ENCODE data around the gene SDE2.
A peak's percentile ranks its signal among the peaks of the same experiment; 100 is the strongest.
"Not testable (repeated sequence)": the region's sequence is repeated elsewhere in the genome, so short reads cannot be mapped to it uniquely, and the experiment has no call there.

SDE2 gene

DNA sequence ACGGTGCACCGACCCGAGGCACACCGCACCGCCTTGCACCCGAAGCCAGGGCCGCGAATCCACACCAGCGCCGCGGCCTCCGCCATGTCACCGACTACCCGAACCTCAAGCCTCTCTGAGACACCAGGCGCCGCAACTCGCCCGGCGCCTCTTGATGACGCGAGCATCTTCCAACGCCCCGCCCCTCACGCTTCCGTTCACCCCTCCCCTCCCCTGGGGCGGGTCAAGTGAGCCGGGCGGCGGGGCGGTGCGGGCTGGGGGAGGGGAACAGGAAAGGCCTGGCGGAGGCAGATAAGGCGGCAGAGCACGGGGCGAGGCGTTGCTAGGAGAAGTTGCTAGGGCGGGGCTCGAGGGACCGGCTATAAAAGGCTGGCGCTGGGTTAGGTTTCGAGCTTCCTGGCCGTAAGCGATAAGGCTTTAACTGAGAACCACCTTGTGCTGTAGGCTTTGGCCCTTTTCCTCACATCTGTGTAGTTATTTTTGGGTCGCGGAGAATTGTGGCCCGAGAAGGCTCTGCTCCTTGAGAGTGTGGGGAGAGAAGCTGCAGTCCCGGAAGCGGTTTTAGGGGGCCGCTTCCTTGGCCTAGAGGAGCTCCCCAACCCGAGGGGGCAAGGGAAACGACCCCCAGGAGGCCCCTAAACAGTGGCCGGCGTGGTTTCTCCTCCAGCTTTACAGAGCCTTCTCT is at the start of gene SDE2:
SDE2 (minus strand) TSS at position 117 of the 685 bp plus-strand sequence; CDS start at position 86, 31 bp downstream.
- peak; percentile 100 for DNase-seq

GRCh38 chr1:226048886-226049285 is 49.7 kb upstream of the SDE2 start:
- DNase-seq = no peak

- no peak for DNase-seq
Observed at GRCh38 chr1:226047495-226047894, 48.4 kb upstream of the SDE2 start.

DNA sequence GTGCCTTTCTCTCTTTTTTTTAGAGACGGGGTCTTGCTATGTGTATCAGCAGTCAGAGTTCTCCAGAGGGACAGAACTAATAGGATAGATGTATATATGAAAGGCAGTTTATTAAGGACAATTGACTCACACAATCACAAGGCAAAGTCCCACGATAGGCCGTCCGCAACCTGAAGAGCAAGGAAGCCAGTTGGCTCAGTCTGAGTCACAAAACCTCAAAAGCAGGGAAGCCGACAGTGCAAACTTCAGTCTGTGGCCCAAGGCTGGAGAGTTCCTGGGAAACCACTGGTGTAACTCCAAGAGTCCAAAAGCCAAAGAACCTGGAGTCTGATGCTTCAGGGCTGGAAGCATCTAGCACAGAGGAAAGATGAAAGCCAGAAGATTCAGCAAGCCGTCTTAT is 47.1 kb upstream of the SDE2 start:
- no peak for DNase-seq

DNA sequence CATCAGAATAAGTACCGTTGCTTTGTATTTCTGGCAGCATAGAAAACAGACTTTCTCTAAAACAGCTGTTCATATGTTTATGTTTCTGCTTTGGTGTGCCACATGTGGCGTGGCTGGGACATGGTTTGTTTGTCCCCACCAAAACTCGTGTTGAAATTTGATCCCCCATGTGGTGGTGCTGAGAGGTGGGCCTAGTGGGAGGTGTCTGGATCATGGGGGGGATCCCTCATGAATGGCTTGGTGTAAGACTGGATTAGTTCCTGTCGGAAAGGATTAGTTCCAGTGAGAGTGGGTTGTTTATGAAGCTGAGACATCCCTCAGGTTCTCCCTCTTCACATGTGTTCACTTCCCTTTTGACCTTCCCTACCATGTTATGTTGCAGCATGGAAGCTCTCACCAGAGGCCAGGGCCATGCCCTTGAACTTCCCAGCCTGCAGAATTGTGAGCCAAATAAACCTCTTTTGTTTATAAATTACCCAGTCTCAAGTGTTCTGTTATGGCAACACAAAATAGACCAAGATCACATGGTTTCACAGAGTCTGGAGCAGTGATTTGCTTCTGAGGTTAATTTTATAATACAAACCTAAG is 45.5 kb upstream of the SDE2 start:
- DNase-seq = no peak

GRCh38 chr1:226041419-226041818 is 42.3 kb upstream of the SDE2 start:
- DNase-seq = no peak

GRCh38 chr1:226038661-226039060 is 39.5 kb upstream of the SDE2 start:
- DNase-seq = no peak

- no peak for DNase-seq
Observed at GRCh38 chr1:226035915-226036314, 36.8 kb upstream of the SDE2 start.

- peak; percentile 28 for DNase-seq
Observed at GRCh38 chr1:226034482-226034881, 35.3 kb upstream of the SDE2 start.

DNA sequence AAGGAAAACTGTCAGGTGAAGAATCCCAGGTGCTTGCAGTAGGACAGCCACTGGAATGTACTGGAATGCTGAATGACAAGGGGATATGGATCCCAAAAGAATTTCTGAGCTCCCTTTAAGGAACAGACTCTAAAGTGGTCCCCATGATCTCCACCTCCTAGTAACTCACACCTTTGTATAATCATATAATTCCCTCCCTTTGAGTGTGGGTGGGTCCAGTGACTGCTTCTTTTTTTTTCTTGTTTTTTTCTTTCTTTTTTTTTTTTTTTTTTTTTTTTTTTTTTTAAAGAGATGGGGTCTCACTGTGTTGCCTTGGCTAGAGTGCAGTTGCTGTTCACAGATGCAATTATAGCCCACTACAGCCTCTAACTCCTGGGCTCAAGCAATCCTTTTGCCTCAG is 34.8 kb upstream of the SDE2 start:
- DNase-seq = no peak

DNA sequence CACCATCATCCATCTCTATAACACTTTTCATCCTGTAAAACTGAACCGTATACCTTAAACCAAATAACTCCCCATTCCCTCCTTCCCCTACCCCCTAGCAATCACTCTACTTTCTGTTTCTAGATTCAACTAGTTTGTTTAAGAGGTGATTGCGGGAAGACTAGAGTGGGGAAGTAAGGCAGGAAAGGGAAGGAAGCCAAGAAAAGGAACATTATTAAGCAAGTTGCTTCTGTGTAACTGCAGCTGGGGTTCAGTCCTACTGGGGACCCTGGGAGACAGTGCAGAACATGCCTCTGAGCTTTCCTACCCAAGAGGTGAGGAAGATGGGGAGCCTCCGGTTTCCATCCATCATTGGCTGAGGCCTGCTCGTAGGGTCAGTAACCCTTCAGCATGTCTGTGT is 34.4 kb upstream of the SDE2 start:
- no peak for DNase-seq

- no peak for DNase-seq
Observed at GRCh38 chr1:226029568-226030225, 30.6 kb upstream of the SDE2 start.

- DNase-seq = peak; percentile 15
Observed at GRCh38 chr1:226029093-226029496, 30.0 kb upstream of the SDE2 start.

DNA sequence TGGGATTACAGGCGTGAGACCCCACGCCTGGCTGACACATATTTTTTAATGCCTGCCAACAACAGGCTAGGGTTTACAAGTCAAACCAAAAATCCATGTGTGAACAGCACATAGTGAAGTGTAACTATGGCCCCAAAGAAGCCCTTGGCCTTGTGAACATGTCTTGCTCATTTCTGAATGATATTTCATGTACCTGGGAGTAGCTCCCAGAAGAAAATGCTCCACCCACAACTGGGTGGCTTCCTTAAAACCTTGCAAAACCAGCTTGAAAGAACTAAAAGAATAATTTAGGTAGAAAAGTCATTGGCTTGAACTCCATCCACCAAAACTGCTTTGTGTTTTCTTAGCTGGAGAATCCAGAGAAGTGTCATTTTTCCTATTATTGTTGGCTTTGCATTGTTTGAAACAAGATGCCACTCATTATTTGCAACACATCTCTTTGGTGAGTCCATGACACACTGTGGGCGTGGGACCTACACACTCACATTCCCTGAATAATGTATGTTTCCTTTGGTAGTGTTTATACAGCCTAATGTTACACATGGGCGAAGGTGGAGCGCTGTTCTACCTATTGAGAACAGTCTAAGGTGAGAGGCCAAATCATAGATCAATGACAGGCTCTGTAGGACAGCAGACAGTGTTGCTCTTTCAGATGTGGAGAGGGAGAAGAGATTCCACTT is 28.5 kb upstream of the SDE2 start:
- DNase-seq = no peak

DNA sequence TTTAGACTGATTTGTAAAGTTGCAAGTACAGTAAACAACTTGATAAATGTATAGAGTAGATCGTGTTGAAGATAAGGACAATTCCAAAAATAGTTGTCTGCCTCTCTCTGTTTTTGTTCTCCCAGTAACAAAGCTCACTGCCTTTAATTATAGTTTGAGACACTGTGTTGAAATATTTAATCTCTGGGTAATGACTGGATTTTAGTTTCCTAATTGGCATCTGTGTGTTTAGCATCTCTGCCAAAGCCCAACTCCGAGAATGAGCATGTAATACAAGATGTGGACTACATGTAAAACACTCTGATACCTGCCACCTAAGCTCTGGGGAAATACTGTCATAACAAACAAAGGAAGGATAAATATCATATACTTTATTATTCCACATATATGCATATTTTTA is 27.7 kb upstream of the SDE2 start:
- no peak for DNase-seq

GRCh38 chr1:226023735-226024134 is 24.6 kb upstream of the SDE2 start:
- DNase-seq = no peak

- no peak for DNase-seq
Observed at GRCh38 chr1:226021801-226022200, 22.7 kb upstream of the SDE2 start.

GRCh38 chr1:226021401-226021800 is 22.3 kb upstream of the SDE2 start:
- no peak for DNase-seq

DNA sequence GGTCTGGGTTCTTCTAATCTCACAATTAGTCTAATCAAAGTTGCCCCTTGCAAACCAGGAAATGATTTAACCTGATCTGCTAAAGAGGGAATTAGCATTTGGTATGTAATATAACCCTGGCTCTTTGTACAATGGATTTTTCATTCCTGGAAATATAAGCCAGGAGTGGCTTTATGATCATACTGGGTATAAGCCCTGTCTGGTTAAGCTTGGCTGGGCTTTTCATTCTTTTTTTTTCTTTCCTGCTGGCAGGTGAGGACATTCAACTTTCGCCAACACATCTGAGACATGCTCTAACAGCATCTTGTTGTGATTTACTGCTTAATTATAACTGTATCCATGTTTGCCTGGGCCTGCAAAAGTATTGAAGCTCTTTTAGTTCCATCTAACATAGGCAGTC is 20.4 kb upstream of the SDE2 start:
- DNase-seq = no peak

DNA sequence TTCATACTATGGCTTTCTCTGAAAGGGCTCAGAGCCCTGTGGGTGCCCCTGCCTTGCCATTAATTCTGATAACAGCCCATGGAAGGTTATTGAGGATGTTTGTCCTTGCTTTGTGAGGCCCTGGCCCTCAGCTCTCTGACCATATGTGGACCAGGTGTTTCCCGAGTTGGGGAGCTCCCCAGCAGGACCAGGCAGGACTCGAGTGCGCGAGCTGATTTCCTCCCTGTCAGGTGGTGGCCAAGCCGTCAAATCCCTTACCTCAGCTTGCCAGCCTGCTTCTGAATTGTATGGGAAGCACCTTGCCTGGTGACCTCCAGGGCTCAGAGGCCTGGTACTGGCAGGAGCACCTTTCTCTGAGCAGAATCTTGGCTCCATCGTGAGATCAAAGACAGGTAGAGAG is 17.9 kb upstream of the SDE2 start:
- DNase-seq = no peak

- DNase-seq = no peak
Observed at GRCh38 chr1:226009650-226010044, 10.5 kb upstream of the SDE2 start.

- DNase-seq = not testable (repeated sequence)
Observed at GRCh38 chr1:226007126-226007892, 8.2 kb upstream of the SDE2 start.

DNA sequence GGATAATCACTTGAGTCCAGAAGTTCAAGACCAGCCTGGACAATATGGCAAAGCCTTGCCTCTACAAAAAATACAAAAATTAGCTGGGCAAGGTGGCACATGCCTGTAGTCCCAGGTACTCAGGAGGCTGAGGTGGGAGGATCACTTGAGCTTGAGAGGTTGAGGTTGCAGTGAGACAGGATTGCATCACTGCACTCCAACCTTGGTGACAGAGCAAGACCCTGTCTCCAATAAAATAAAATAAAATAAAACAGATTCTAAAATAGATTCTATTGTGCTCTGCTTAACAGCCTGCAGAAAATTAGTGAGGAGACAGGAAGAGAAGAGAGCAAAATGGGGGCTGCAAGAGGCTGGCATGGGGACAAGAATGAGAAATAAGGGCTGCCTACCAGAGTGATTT is 7.5 kb upstream of the SDE2 start:
- DNase-seq = no peak

Measured in CD4-positive, alpha-beta T cell treated with Interleukin-17A for 1 hour (primary cell).